HepG2 (cell line): ENCODE results near the gene ATP6V0A1. TPM values are rescaled to one million over a fixed set of nuclear protein-coding genes. Genes with fewer than 3 reads are reported as not detected.

Experiments used
- AGO1 ChIP-seq: fragments of 200-400 bp; formaldehyde crosslinking; IDR thresholded peaks from 2 replicates; pipeline ENCODE4 v1.6.1; 2017; ENCODE audit warnings: mild to moderate bottlenecking, low read depth, low read length, moderate library complexity; ENCODE audit not compliant: poor library complexity, severe bottlenecking
- ATF2 ChIP-seq: sonication (generic); formaldehyde crosslinking; IDR thresholded peaks from 2 replicates; pipeline ENCODE4 v1.4.0; 2020; ENCODE audit warnings: missing genetic modification reagents
- CAMTA2 ChIP-seq: sonication (generic); formaldehyde crosslinking; IDR thresholded peaks from 2 replicates; pipeline ENCODE4 v1.4.0; 2020; ENCODE audit warnings: mild to moderate bottlenecking, missing genetic modification reagents, borderline replicate concordance
- DPF2 ChIP-seq: sonication (generic); formaldehyde crosslinking; IDR thresholded peaks from 2 replicates; pipeline ENCODE4 v1.4.0; 2020; ENCODE audit warnings: mild to moderate bottlenecking, low read depth, missing genetic modification reagents, borderline replicate concordance
- GMEB1 ChIP-seq: sonication (generic); formaldehyde crosslinking; IDR thresholded peaks from 2 replicates; pipeline ENCODE4 v1.5.1; 2020; ENCODE audit warnings: missing genetic modification reagents, mild to moderate bottlenecking, borderline replicate concordance
- JUN ChIP-seq: sonication (generic); formaldehyde crosslinking; IDR thresholded peaks from 2 replicates; pipeline ENCODE4 v1.4.0; 2020; ENCODE audit warnings: mild to moderate bottlenecking, missing genetic modification reagents
- MAX ChIP-seq: IDR thresholded peaks from 2 replicates; pipeline ENCODE4 v1.6.1; 2012; ENCODE audit warnings: inconsistent platforms
- MEIS2 ChIP-seq: sonication (generic); formaldehyde crosslinking; IDR thresholded peaks from 2 replicates; pipeline ENCODE4 v1.9.0; 2021; ENCODE audit warnings: mild to moderate bottlenecking, missing genetic modification reagents
- NFRKB ChIP-seq: fragments of 450-650 bp; IDR thresholded peaks from 2 replicates; pipeline ENCODE4 v1.6.1; 2017
- NRL ChIP-seq: sonication (generic); formaldehyde crosslinking; IDR thresholded peaks from 2 replicates; pipeline ENCODE4 v1.5.0; 2020; ENCODE audit warnings: missing genetic modification reagents, mild to moderate bottlenecking, moderate library complexity, borderline replicate concordance
- PAF1 ChIP-seq: IDR thresholded peaks from 2 replicates; pipeline ENCODE4 v1.6.1; 2016; ENCODE audit warnings: missing genetic modification reagents, missing compliant biosample characterization
- PRDM10 ChIP-seq: sonication (generic); formaldehyde crosslinking; IDR thresholded peaks from 2 replicates; pipeline ENCODE4 v1.4.0; 2020; ENCODE audit warnings: low read depth, missing genetic modification reagents
- TFAP4 ChIP-seq: sonication (generic); IDR thresholded peaks from 2 replicates; pipeline ENCODE4 v1.6.1; 2016; ENCODE audit warnings: low read depth, borderline replicate concordance
- ZIK1 ChIP-seq: sonication (generic); formaldehyde crosslinking; IDR thresholded peaks from 2 replicates; pipeline ENCODE4 v1.5.0; 2020; ENCODE audit warnings: mild to moderate bottlenecking, low read depth, missing genetic modification reagents, borderline replicate concordance
- ZNF180 ChIP-seq: sonication (generic); formaldehyde crosslinking; IDR thresholded peaks from 2 replicates; pipeline ENCODE4 v1.4.0; 2020; ENCODE audit warnings: low read depth, missing genetic modification reagents, borderline replicate concordance
- ZNF276 ChIP-seq: sonication (generic); formaldehyde crosslinking; IDR thresholded peaks from 2 replicates; pipeline ENCODE4 v1.4.0; 2020; ENCODE audit warnings: mild to moderate bottlenecking, low read depth, missing genetic modification reagents
- ZNF431 ChIP-seq: sonication (generic); formaldehyde crosslinking; IDR thresholded peaks from 2 replicates; pipeline ENCODE4 v1.9.0; 2022; ENCODE audit warnings: missing genetic modification reagents, low read depth, mild to moderate bottlenecking, borderline replicate concordance
- ZNF432 ChIP-seq: sonication (generic); formaldehyde crosslinking; IDR thresholded peaks from 2 replicates; pipeline ENCODE4 v1.5.0; 2020; ENCODE audit warnings: missing genetic modification reagents, mild to moderate bottlenecking, borderline replicate concordance
- polyA plus RNA-seq, 8 experiments: library from polyadenylated mRNA; depleted of rRNA in 3 of 8; stranded (reverse) in 7 of 8; unstranded in 1 of 8; fragments of >200 nt; fragmentation: Illumina TruSeq in 4 of 8; extraction: Trizol in 4 of 8; gene quantifications; 2 replicates each; pipeline versions ENCODE4 v1.2.1 to v1.2.3, GENCODE V29; 2011 to 2016; ENCODE audit warnings: low read depth in 4 of 8, missing spikeins in 1 of 8, mixed read lengths in 1 of 8; ENCODE audit not compliant: insufficient read depth in 1 of 8
- total RNA-seq, 5 experiments: library from RNA; depleted of rRNA; stranded (reverse); fragments of >200 nt; fragmentation: Illumina TruSeq; extraction: Trizol; gene quantifications; 2 replicates each; pipeline ENCODE4 v1.2.3, GENCODE V29; 2016; ENCODE audit warnings: low read depth in 1 of 5

ATP6V0A1 gene
- total and polyA plus RNA-seq, 2 of the 13 experiments (the other 11 are each of a cell fraction or from before 2014, with no cell fraction given), result 27.9 to 54.1 TPM

- TF ChIP-seq ZNF276 (0 out of 2 replicates have a peak, but pooled peaks have one; percentile 24), ZNF180 (no peak), DPF2 (CRISPR knock-in tag) (no peak), ZNF432 (CRISPR knock-in tag) (no peak), MAX (peak; percentile 83), NFRKB (no peak), PAF1 (CRISPR knock-in tag) (no peak), AGO1 (peak; percentile 73), TFAP4 (peak; percentile 89), ZIK1 (no peak; the same call in 1 of the 2 replicates), CAMTA2 (CRISPR knock-in tag) (no peak; the same call in 1 of the 2 replicates), GMEB1 (CRISPR knock-in tag) (no peak; the same call in 1 of the 2 replicates), ZNF431 (CRISPR knock-in tag) (peak; percentile 51; the same call in 1 of the 2 replicates), MEIS2 (CRISPR knock-in tag) (peak; percentile 11; the same call in 1 of the 2 replicates), PRDM10 (CRISPR knock-in tag) (no peak), JUN (peak; percentile 32; the same call in 1 of the 2 replicates), ATF2 (CRISPR knock-in tag) (no peak; the same call in 1 of the 2 replicates), NRL (0 out of 2 replicates have a peak, but pooled peaks have one; percentile 17)
Measured at GRCh38 chr17:42562388-42563142, 103.9 kb downstream of the ATP6V0A1 start (continued).
